BJ (cell line): ENCODE measurements around the gene NOC3L. TPM values are rescaled to one million over a fixed set of nuclear protein-coding genes. Genes with fewer than 3 reads are reported as not detected.

Experiments used
- CTCF ChIA-PET: fragments of 350-600 bp; formaldehyde crosslinking; extraction: SDS; loops from one replicate; lab custom pipeline; 2021; ENCODE audit warnings: antibody characterized with exemption, inconsistent platforms; lab: Yijun Ruan, JAX
- POLR2A ChIA-PET: fragments of 300-600 bp; sonication (Branson Sonifier 250); formaldehyde crosslinking; extraction: SDS; loops from one replicate; lab custom pipeline; 2021; ENCODE audit warnings: antibody characterized with exemption; lab: Charles Lee
- DNase-seq: peaks from one replicate; pipeline ENCODE4 v3.0.0-alpha.2; 2011; ENCODE audit warnings: low read depth
- H3K27me3 ChIP-seq: 2 replicates; pipeline ENCODE4 v1.6.0; 2011; ENCODE audit warnings: low read length; ENCODE audit not compliant: control insufficient read depth, insufficient read depth
- H3K36me3 ChIP-seq: 2 replicates; pipeline ENCODE4 v1.5.1; 2011; ENCODE audit warnings: low read length; ENCODE audit not compliant: control insufficient read depth, insufficient read depth
- H3K4me3 ChIP-seq: 2 replicates; pipeline ENCODE4 v1.5.1; 2011; ENCODE audit warnings: low read depth, mild to moderate bottlenecking, control low read depth, low read length
- polyA plus RNA-seq: library from polyadenylated mRNA; depleted of rRNA; stranded (reverse); fragments of >200 nt; gene quantifications from 2 replicates; pipeline ENCODE4 v1.2.3, GENCODE V29; 2011
- TF ChIP-seq, protein P1 (sequence below): IDR thresholded peaks from 2 replicates; pipeline ENCODE4 v1.5.1; 2011; ENCODE audit warnings: low read depth, mild to moderate bottlenecking, control low read depth, inconsistent platforms, low read length, moderate library complexity; ENCODE audit not compliant: insufficient read depth

The NOC3L gene
- polyA plus RNA-seq, 1 experiment: 5.6 TPM

DNA sequence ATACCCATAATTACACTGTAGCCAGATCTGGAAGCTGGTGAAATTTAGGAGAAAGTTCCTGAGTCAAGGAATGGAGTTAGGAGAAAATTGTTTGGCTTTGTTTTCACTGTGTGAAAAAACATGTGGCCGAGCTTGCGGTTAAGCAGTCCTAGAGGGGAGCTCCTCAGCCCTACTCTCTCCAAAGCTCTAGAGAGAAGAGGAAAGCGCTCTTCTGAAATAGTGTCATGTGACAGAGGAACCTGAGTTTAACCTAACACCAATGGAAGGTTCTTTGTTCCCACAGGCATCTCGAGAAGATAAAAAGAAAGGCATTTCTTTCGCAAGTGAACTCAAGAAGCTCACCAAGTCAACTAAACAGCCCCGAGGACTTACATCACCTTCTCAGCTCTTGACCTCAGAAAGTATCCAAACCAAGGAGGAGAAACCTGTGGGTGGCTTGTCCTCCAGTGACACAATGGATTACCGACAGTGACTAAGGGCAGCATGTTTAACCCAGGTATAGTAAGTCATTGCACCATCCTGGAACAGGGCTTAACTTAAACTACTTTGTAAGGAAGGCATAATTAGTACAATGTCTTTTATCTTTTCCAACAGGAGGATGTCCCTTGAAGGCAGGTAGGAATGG, 38.0 kb downstream of the NOC3L start:
- Histone ChIP-seq H3K36me3 (peaks cover 7% of the 10 kb centered on the region), H3K27me3 (no peaks in the 10 kb centered on the region), H3K4me3 (no peak overlapping the region)
- TF ChIP-seq, protein P1, sequence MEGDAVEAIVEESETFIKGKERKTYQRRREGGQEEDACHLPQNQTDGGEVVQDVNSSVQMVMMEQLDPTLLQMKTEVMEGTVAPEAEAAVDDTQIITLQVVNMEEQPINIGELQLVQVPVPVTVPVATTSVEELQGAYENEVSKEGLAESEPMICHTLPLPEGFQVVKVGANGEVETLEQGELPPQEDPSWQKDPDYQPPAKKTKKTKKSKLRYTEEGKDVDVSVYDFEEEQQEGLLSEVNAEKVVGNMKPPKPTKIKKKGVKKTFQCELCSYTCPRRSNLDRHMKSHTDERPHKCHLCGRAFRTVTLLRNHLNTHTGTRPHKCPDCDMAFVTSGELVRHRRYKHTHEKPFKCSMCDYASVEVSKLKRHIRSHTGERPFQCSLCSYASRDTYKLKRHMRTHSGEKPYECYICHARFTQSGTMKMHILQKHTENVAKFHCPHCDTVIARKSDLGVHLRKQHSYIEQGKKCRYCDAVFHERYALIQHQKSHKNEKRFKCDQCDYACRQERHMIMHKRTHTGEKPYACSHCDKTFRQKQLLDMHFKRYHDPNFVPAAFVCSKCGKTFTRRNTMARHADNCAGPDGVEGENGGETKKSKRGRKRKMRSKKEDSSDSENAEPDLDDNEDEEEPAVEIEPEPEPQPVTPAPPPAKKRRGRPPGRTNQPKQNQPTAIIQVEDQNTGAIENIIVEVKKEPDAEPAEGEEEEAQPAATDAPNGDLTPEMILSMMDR: no peak
- ChIA-PET POLR2A (no interaction called here), CTCF (interaction anchor here (0.8 to 1.6 kb wide), 4 partner anchors 9 to 408 kb away, joined by 3 to 6 read pairs (median 4); no protein-coding TSS in a partner anchor)
- no peak for DNase-seq

DNA sequence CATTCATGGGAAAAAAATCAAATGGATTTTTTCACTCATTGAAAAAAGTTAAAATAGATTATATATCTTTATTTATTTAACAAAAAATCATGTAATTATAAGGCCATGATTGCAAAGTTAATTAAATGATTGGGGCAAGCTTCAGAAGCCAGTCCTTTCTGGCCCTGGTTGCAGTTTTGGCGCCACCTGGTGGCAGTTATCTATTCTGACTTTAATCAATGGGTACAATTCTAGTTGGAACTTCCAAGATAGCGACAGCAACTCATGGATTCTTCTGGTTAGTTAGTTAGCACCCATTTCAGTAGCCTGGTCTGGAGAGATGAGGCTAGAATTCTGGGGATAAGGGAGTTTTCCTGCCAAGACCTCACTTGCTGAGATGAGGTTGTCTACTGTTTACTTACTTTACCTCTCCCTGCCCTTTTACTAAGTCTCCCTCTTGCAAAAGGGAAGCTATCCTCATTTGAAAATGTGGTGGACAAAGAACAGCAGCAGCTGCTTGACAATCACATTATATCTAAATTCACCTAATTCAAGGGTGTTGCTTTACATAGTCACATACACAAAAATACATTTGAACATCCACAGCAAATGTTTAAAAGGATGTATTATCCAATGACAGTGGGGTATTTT, 42.3 kb downstream of the NOC3L start:
- TF ChIP-seq, protein P1: peak; percentile 75
- CTCF ChIA-PET: interaction anchor here (0.6 to 5.7 kb wide), 49 partner anchors 8 to 505 kb away, joined by 3 to 65 read pairs (median 4); no protein-coding TSS in a partner anchor
- Histone ChIP-seq H3K27me3 (no peaks in the 10 kb centered on the region), H3K4me3 (no peak overlapping the region), H3K36me3 (peaks cover 4% of the 10 kb centered on the region)
- POLR2A ChIA-PET: interaction anchor here (0.7 kb wide), 1 partner anchor 478 kb away, joined by 8 read pairs; no protein-coding TSS in a partner anchor
- no peak for DNase-seq

DNA sequence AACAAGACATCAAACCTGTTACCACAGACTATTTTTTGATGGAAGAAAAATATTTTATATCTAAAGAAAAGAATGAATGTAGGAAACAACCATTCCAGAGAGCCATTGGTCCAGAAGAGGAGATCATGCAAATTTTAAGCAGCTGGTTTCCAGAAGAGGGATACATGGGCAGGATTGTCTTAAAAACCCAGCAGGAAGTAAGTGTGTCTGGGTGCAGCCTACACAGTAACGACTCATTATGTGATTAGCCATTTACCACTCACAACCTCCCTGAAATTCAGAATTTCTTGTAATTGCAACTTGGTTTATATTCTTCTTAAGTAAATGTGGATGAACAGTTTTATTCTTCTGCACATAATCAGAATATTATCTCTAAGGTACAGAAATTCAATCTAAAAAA, 46.2 kb downstream of the NOC3L start:
- TF ChIP-seq, protein P1: no peak
- H3K36me3 ChIP-seq: peaks cover 2% of the 10 kb centered on the region; the same call in 1 of the 2 replicates
- DNase-seq: no peak
- ChIA-PET CTCF (interaction anchor here (0.6 to 2.6 kb wide), 5 partner anchors 8 to 400 kb away, joined by 3 to 16 read pairs (median 3); no protein-coding TSS in a partner anchor), POLR2A (no interaction called here)
- H3K27me3 ChIP-seq: no peaks in the 10 kb centered on the region
- H3K4me3 ChIP-seq: no peak overlapping the region

DNA sequence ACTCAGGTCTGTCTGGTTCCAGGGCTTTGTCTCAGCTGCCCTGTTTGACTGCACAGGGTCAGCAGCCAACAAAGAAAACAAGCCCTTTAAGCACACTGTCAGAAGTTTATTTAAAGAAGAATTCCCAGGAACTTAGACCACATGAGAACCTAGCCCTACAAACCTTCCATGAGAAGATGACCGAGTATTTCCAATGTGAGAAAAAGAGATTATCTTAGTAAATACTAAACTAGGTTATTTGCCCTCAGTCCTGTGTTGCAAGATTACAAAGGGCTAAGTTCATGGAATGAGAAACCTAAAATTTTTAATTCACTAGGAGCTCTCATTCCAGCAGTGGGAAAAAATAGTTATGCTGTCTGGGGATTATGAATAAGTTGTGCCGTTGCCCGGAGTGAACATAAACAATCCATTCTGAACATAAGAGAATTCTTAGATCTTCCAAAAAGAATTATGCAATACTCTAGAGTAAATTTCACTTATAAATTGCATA, 46.7 kb downstream of the NOC3L start:
- Histone ChIP-seq H3K36me3 (peaks cover 2% of the 10 kb centered on the region; the same call in 1 of the 2 replicates), H3K4me3 (no peak overlapping the region), H3K27me3 (no peaks in the 10 kb centered on the region; the same call in 1 of the 2 replicates)
- CTCF ChIA-PET: interaction anchor here (0.6 to 2.6 kb wide), 5 partner anchors 8 to 399 kb away, joined by 3 to 16 read pairs (median 3); no protein-coding TSS in a partner anchor
- POLR2A ChIA-PET: no interaction called here
- DNase-seq: no peak
- TF ChIP-seq, protein P1: no peak

DNA sequence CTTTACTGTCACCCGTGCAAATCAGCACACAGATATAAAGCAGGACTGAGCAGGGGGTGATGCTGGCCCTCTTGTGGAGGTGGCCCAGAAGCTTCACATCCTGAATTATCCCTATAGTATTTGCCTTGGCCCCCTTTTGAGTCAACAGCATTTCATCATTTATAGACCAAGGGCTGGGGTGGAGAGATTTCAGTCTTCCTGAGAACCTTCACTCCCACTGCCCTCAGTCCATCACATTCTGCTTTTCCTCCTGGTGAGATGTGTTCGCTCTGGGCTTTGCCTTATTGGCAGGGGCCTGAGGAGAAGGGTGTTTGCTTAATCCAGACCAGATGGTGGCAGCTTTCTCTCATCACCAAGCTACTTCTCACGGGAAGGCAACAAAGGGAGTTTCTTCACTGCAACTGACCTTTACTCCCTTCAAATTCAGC, 47.7 kb downstream of the NOC3L start:
- H3K4me3 ChIP-seq: no peak overlapping the region
- no peak for DNase-seq
- TF ChIP-seq, protein P1: no peak
- ChIA-PET POLR2A (no interaction called here), CTCF (interaction anchor here (0.6 to 2.6 kb wide), 8 partner anchors 9 to 398 kb away, joined by 3 to 16 read pairs (median 6); no protein-coding TSS in a partner anchor)
- peaks cover 2% of the 10 kb centered on the region; the same call in 1 of the 2 replicates for H3K36me3 ChIP-seq
- no peaks in the 10 kb centered on the region; the same call in 1 of the 2 replicates for H3K27me3 ChIP-seq
